H9 (cell line): ENCODE measurements around the gene AFAP1L1. TPM values are rescaled to one million over a fixed set of nuclear protein-coding genes. Genes with fewer than 3 reads are reported as not detected.

Experiments used
- DNase-seq: peaks from one replicate; pipeline ENCODE4 v3.0.0-alpha.2; 2017
- H2AFZ ChIP-seq: one replicate; pipeline ENCODE4 v1.6.1; 2013; ENCODE audit warnings: mild to moderate bottlenecking, low read length, control low read depth, moderate library complexity
- H2AK5ac ChIP-seq: 2 replicates; pipeline ENCODE4 v1.6.1; 2013; ENCODE audit warnings: low read length, control low read depth, mixed read lengths; ENCODE audit not compliant: insufficient read length
- H2BK120ac ChIP-seq: one replicate; pipeline ENCODE4 v1.6.1; 2013; ENCODE audit warnings: low read depth, mild to moderate bottlenecking, low read length, control low read depth, inconsistent platforms; ENCODE audit not compliant: poor library complexity, severe bottlenecking
- H2BK12ac ChIP-seq: 2 replicates; pipeline ENCODE4 v1.6.1; 2013; ENCODE audit warnings: low read length, control low read depth, mixed read lengths, low read depth; ENCODE audit not compliant: insufficient read length
- H2BK15ac ChIP-seq: 2 replicates; pipeline ENCODE4 v1.6.1; 2013; ENCODE audit warnings: low read depth, low read length, control low read depth
- H2BK20ac ChIP-seq: one replicate; pipeline ENCODE4 v1.6.1; 2013; ENCODE audit warnings: low read depth, mild to moderate bottlenecking, low read length, control low read depth, inconsistent platforms; ENCODE audit not compliant: poor library complexity, severe bottlenecking
- H2BK5ac ChIP-seq: 2 replicates; pipeline ENCODE4 v1.6.1; 2013; ENCODE audit warnings: low read length, control low read depth, mixed read lengths; ENCODE audit not compliant: insufficient read length
- H3K14ac ChIP-seq: 2 replicates; pipeline ENCODE4 v1.6.1; 2013; ENCODE audit warnings: low read length, control low read depth; ENCODE audit not compliant: insufficient read depth
- H3K18ac ChIP-seq: 2 replicates; pipeline ENCODE4 v1.6.1; 2013; ENCODE audit warnings: low read depth, mild to moderate bottlenecking, mixed read lengths, low read length, control low read depth; ENCODE audit not compliant: insufficient read length
- H3K23ac ChIP-seq: 2 replicates; pipeline ENCODE4 v1.6.1; 2013; ENCODE audit warnings: low read length, control low read depth, mixed read lengths, low read depth; ENCODE audit not compliant: insufficient read length
- H3K23me2 ChIP-seq: 2 replicates; pipeline ENCODE4 v1.6.1; 2013; ENCODE audit warnings: low read depth, mild to moderate bottlenecking, mixed read lengths, low read length, control low read depth; ENCODE audit not compliant: insufficient read length, poor library complexity, severe bottlenecking
- H3K27ac ChIP-seq: 2 replicates; pipeline ENCODE4 v1.5.1; 2013; ENCODE audit warnings: low read length, control low read depth, mixed read lengths, low read depth; ENCODE audit not compliant: insufficient read length
- H3K27me3 ChIP-seq: 2 replicates; pipeline ENCODE4 v1.6.1; 2013; ENCODE audit warnings: low read length, control low read depth, inconsistent platforms; ENCODE audit not compliant: insufficient read depth
- H3K4ac ChIP-seq: 2 replicates; pipeline ENCODE4 v1.6.1; 2013; ENCODE audit warnings: low read depth, mild to moderate bottlenecking, control low read depth, inconsistent platforms, low read length, moderate library complexity
- H3K4me1 ChIP-seq: 2 replicates; pipeline ENCODE4 v1.6.1; 2013; ENCODE audit warnings: low read length, control low read depth, inconsistent platforms; ENCODE audit not compliant: insufficient read depth
- H3K4me2 ChIP-seq: 2 replicates; pipeline ENCODE4 v1.6.1; 2013; ENCODE audit warnings: low read length, control low read depth, mixed read lengths; ENCODE audit not compliant: insufficient read length, insufficient read depth
- H3K56ac ChIP-seq: 2 replicates; pipeline ENCODE4 v1.6.1; 2013; ENCODE audit warnings: low read depth, mild to moderate bottlenecking, mixed read lengths, low read length, control low read depth; ENCODE audit not compliant: insufficient read length
- H3K79me1 ChIP-seq: 2 replicates; pipeline ENCODE4 v1.6.1; 2013; ENCODE audit warnings: low read depth, mild to moderate bottlenecking, moderate library complexity, low read length, control low read depth, inconsistent platforms; ENCODE audit not compliant: insufficient read depth, poor library complexity, severe bottlenecking
- H3K79me2 ChIP-seq: 2 replicates; pipeline ENCODE4 v1.6.1; 2013; ENCODE audit warnings: low read length, control low read depth, inconsistent platforms; ENCODE audit not compliant: insufficient read depth
- H3K9ac ChIP-seq: 2 replicates; pipeline ENCODE4 v1.6.1; 2013; ENCODE audit warnings: low read length, control low read depth, mixed read lengths; ENCODE audit not compliant: insufficient read length; ENCODE audit errors: extremely low read depth
- H3K9me3 ChIP-seq: one replicate; pipeline ENCODE4 v1.6.1; 2013; ENCODE audit warnings: low read depth, low read length, inconsistent platforms; ENCODE audit not compliant: control insufficient read depth
- H3T11ph ChIP-seq: one replicate; pipeline ENCODE4 v1.6.1; 2013; ENCODE audit warnings: mild to moderate bottlenecking, low read length, control low read depth, inconsistent platforms
- H4K20me1 ChIP-seq: one replicate; pipeline ENCODE4 v1.6.1; 2013; ENCODE audit not compliant: control insufficient read depth, insufficient read length, insufficient read depth
- H4K5ac ChIP-seq: 2 replicates; pipeline ENCODE4 v1.6.1; 2013; ENCODE audit warnings: low read depth, mild to moderate bottlenecking, mixed read lengths, low read length, control low read depth; ENCODE audit not compliant: insufficient read length
- H4K8ac ChIP-seq: replicated peaks from 2 replicates; pipeline ENCODE4 v1.6.1; 2013; ENCODE audit warnings: low read length, control low read depth, mixed read lengths, low read depth; ENCODE audit not compliant: insufficient read length
- H4K91ac ChIP-seq: 2 replicates; pipeline ENCODE4 v1.6.1; 2013; ENCODE audit warnings: low read depth, mild to moderate bottlenecking, moderate library complexity, mixed read lengths, low read length, control low read depth; ENCODE audit not compliant: insufficient read length
- H3K27ac Mint-ChIP-seq, 3 experiments: 2 replicates in 2 of 3; 3 replicates in 1 of 3; pipeline ENCODE4 v1.8.0; 2020 to 2021; ENCODE audit warnings: mixed read lengths in 3 of 3, mild to moderate bottlenecking in 1 of 3, moderate library complexity in 1 of 3
- H3K27me3 Mint-ChIP-seq: 2 replicates; pipeline ENCODE4 v1.8.0; 2021; ENCODE audit warnings: low read depth, mild to moderate bottlenecking, moderate library complexity, mixed read lengths
- H3K36me3 Mint-ChIP-seq, 3 experiments: 2 replicates in 2 of 3; 3 replicates in 1 of 3; pipeline ENCODE4 v1.8.0; 2020 to 2021; ENCODE audit warnings: low read depth in 3 of 3, mixed read lengths in 3 of 3; ENCODE audit not compliant: insufficient read depth in 1 of 3
- H3K4me1 Mint-ChIP-seq, 2 experiments: 2 replicates each; pipeline ENCODE4 v1.8.0; 2020; ENCODE audit warnings: mixed read lengths in 2 of 2
- H3K4me3 Mint-ChIP-seq, 2 experiments: 2 replicates in 1 of 2; 3 replicates in 1 of 2; pipeline ENCODE4 v1.8.0; 2020 to 2021; ENCODE audit warnings: mild to moderate bottlenecking in 2 of 2, mixed read lengths in 2 of 2, moderate library complexity in 1 of 2
- H3K9me3 Mint-ChIP-seq, 2 experiments: 2 replicates in 1 of 2; 3 replicates in 1 of 2; pipeline ENCODE4 v1.8.0; 2020; ENCODE audit warnings: mild to moderate bottlenecking in 2 of 2, mixed read lengths in 2 of 2, moderate library complexity in 1 of 2
- total RNA-seq: library from RNA; stranded (reverse); gene quantifications from 2 replicates; pipeline ENCODE4 v1.2.1, GENCODE V29; 2021
- TF ChIP-seq, protein P1 (sequence below): fragments of 200-600 bp; sonication (generic); conservative IDR thresholded peaks from 3 replicates; pipeline ENCODE4 v1.8.0; 2021; ENCODE audit warnings: antibody characterized with exemption, mild to moderate bottlenecking

Gene AFAP1L1
- total RNA-seq, 1 experiment from 2014 or later: 1.8 TPM

GRCh38 chr5:149256451-149256850, 15.2 kb upstream of the AFAP1L1 start:
- DNase-seq: no peak
- Histone ChIP-seq H3T11ph (no peak overlapping the region), H3K79me2 (no peaks in the 10 kb centered on the region), H3K23me2 (no peaks in the 10 kb centered on the region), H2AK5ac (no peak overlapping the region), H2BK5ac (no peak overlapping the region), H3K23ac (no peak overlapping the region), H3K79me1 (no peaks in the 10 kb centered on the region), H3K56ac (no peak overlapping the region), H4K5ac (no peak overlapping the region), H3K4me2 (no peak overlapping the region), H3K9me3 (no peaks in the 10 kb centered on the region), H2BK15ac (no peak overlapping the region), H3K14ac (no peak overlapping the region), H3K9ac (no peak overlapping the region), H4K91ac (no peak overlapping the region), H4K20me1 (no peaks in the 10 kb centered on the region), H2BK20ac (no peak overlapping the region), H4K8ac (no peak overlapping the region), H3K4me1 (no peaks in the 10 kb centered on the region), H2BK12ac (no peak overlapping the region), H3K27ac (no peak overlapping the region), H2AFZ (no peak overlapping the region), H2BK120ac (no peak overlapping the region), H3K27me3 (no peaks in the 10 kb centered on the region), H3K4ac (no peak overlapping the region), H3K18ac (no peak overlapping the region)
- Mint-ChIP-seq H3K36me3 (no peaks in the 10 kb centered on the region), H3K27me3 (peaks cover 35% of the 10 kb centered on the region), H3K27ac (no peak overlapping the region), H3K4me3 (no peak overlapping the region), H3K4me1 (0 out of 4 replicates have a peak, but pooled peaks cover 0 to 3% of the 10 kb centered on the region in 2 experiments), H3K9me3 (no peaks in the 10 kb centered on the region)
- TF ChIP-seq, protein P1, sequence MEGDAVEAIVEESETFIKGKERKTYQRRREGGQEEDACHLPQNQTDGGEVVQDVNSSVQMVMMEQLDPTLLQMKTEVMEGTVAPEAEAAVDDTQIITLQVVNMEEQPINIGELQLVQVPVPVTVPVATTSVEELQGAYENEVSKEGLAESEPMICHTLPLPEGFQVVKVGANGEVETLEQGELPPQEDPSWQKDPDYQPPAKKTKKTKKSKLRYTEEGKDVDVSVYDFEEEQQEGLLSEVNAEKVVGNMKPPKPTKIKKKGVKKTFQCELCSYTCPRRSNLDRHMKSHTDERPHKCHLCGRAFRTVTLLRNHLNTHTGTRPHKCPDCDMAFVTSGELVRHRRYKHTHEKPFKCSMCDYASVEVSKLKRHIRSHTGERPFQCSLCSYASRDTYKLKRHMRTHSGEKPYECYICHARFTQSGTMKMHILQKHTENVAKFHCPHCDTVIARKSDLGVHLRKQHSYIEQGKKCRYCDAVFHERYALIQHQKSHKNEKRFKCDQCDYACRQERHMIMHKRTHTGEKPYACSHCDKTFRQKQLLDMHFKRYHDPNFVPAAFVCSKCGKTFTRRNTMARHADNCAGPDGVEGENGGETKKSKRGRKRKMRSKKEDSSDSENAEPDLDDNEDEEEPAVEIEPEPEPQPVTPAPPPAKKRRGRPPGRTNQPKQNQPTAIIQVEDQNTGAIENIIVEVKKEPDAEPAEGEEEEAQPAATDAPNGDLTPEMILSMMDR: no peak
